H9 (cell line): ENCODE data around the gene PHC3. TPM values are rescaled to one million over a fixed set of nuclear protein-coding genes. Genes with fewer than 3 reads are reported as not detected.

Experiments used
- DNase-seq: peaks from one replicate; pipeline ENCODE4 v3.0.0-alpha.2; 2017
- H2AFZ ChIP-seq: one replicate; pipeline ENCODE4 v1.6.1; 2013; ENCODE audit warnings: mild to moderate bottlenecking, low read length, control low read depth, moderate library complexity
- H2AK5ac ChIP-seq: 2 replicates; pipeline ENCODE4 v1.6.1; 2013; ENCODE audit warnings: low read length, control low read depth, mixed read lengths; ENCODE audit not compliant: insufficient read length
- H2BK120ac ChIP-seq: one replicate; pipeline ENCODE4 v1.6.1; 2013; ENCODE audit warnings: low read depth, mild to moderate bottlenecking, low read length, control low read depth, inconsistent platforms; ENCODE audit not compliant: poor library complexity, severe bottlenecking
- H2BK12ac ChIP-seq: 2 replicates; pipeline ENCODE4 v1.6.1; 2013; ENCODE audit warnings: low read length, control low read depth, mixed read lengths, low read depth; ENCODE audit not compliant: insufficient read length
- H2BK15ac ChIP-seq: 2 replicates; pipeline ENCODE4 v1.6.1; 2013; ENCODE audit warnings: low read depth, low read length, control low read depth
- H2BK20ac ChIP-seq: one replicate; pipeline ENCODE4 v1.6.1; 2013; ENCODE audit warnings: low read depth, mild to moderate bottlenecking, low read length, control low read depth, inconsistent platforms; ENCODE audit not compliant: poor library complexity, severe bottlenecking
- H2BK5ac ChIP-seq: 2 replicates; pipeline ENCODE4 v1.6.1; 2013; ENCODE audit warnings: low read length, control low read depth, mixed read lengths; ENCODE audit not compliant: insufficient read length
- H3K14ac ChIP-seq: 2 replicates; pipeline ENCODE4 v1.6.1; 2013; ENCODE audit warnings: low read length, control low read depth; ENCODE audit not compliant: insufficient read depth
- H3K18ac ChIP-seq: 2 replicates; pipeline ENCODE4 v1.6.1; 2013; ENCODE audit warnings: low read depth, mild to moderate bottlenecking, mixed read lengths, low read length, control low read depth; ENCODE audit not compliant: insufficient read length
- H3K23ac ChIP-seq: 2 replicates; pipeline ENCODE4 v1.6.1; 2013; ENCODE audit warnings: low read length, control low read depth, mixed read lengths, low read depth; ENCODE audit not compliant: insufficient read length
- H3K23me2 ChIP-seq: 2 replicates; pipeline ENCODE4 v1.6.1; 2013; ENCODE audit warnings: low read depth, mild to moderate bottlenecking, mixed read lengths, low read length, control low read depth; ENCODE audit not compliant: insufficient read length, poor library complexity, severe bottlenecking
- H3K27ac ChIP-seq: 2 replicates; pipeline ENCODE4 v1.5.1; 2013; ENCODE audit warnings: low read length, control low read depth, mixed read lengths, low read depth; ENCODE audit not compliant: insufficient read length
- H3K27me3 ChIP-seq: 2 replicates; pipeline ENCODE4 v1.6.1; 2013; ENCODE audit warnings: low read length, control low read depth, inconsistent platforms; ENCODE audit not compliant: insufficient read depth
- H3K4ac ChIP-seq: 2 replicates; pipeline ENCODE4 v1.6.1; 2013; ENCODE audit warnings: low read depth, mild to moderate bottlenecking, control low read depth, inconsistent platforms, low read length, moderate library complexity
- H3K4me1 ChIP-seq: 2 replicates; pipeline ENCODE4 v1.6.1; 2013; ENCODE audit warnings: low read length, control low read depth, inconsistent platforms; ENCODE audit not compliant: insufficient read depth
- H3K4me2 ChIP-seq: 2 replicates; pipeline ENCODE4 v1.6.1; 2013; ENCODE audit warnings: low read length, control low read depth, mixed read lengths; ENCODE audit not compliant: insufficient read length, insufficient read depth
- H3K56ac ChIP-seq: 2 replicates; pipeline ENCODE4 v1.6.1; 2013; ENCODE audit warnings: low read depth, mild to moderate bottlenecking, mixed read lengths, low read length, control low read depth; ENCODE audit not compliant: insufficient read length
- H3K79me1 ChIP-seq: 2 replicates; pipeline ENCODE4 v1.6.1; 2013; ENCODE audit warnings: low read depth, mild to moderate bottlenecking, moderate library complexity, low read length, control low read depth, inconsistent platforms; ENCODE audit not compliant: insufficient read depth, poor library complexity, severe bottlenecking
- H3K79me2 ChIP-seq: 2 replicates; pipeline ENCODE4 v1.6.1; 2013; ENCODE audit warnings: low read length, control low read depth, inconsistent platforms; ENCODE audit not compliant: insufficient read depth
- H3K9ac ChIP-seq: 2 replicates; pipeline ENCODE4 v1.6.1; 2013; ENCODE audit warnings: low read length, control low read depth, mixed read lengths; ENCODE audit not compliant: insufficient read length; ENCODE audit errors: extremely low read depth
- H3K9me3 ChIP-seq: one replicate; pipeline ENCODE4 v1.6.1; 2013; ENCODE audit warnings: low read depth, low read length, inconsistent platforms; ENCODE audit not compliant: control insufficient read depth
- H3T11ph ChIP-seq: one replicate; pipeline ENCODE4 v1.6.1; 2013; ENCODE audit warnings: mild to moderate bottlenecking, low read length, control low read depth, inconsistent platforms
- H4K20me1 ChIP-seq: one replicate; pipeline ENCODE4 v1.6.1; 2013; ENCODE audit not compliant: control insufficient read depth, insufficient read length, insufficient read depth
- H4K5ac ChIP-seq: 2 replicates; pipeline ENCODE4 v1.6.1; 2013; ENCODE audit warnings: low read depth, mild to moderate bottlenecking, mixed read lengths, low read length, control low read depth; ENCODE audit not compliant: insufficient read length
- H4K8ac ChIP-seq: replicated peaks from 2 replicates; pipeline ENCODE4 v1.6.1; 2013; ENCODE audit warnings: low read length, control low read depth, mixed read lengths, low read depth; ENCODE audit not compliant: insufficient read length
- H4K91ac ChIP-seq: 2 replicates; pipeline ENCODE4 v1.6.1; 2013; ENCODE audit warnings: low read depth, mild to moderate bottlenecking, moderate library complexity, mixed read lengths, low read length, control low read depth; ENCODE audit not compliant: insufficient read length
- H3K27ac Mint-ChIP-seq, 3 experiments: 2 replicates in 2 of 3; 3 replicates in 1 of 3; pipeline ENCODE4 v1.8.0; 2020 to 2021; ENCODE audit warnings: mixed read lengths in 3 of 3, mild to moderate bottlenecking in 1 of 3, moderate library complexity in 1 of 3
- H3K27me3 Mint-ChIP-seq: 2 replicates; pipeline ENCODE4 v1.8.0; 2021; ENCODE audit warnings: low read depth, mild to moderate bottlenecking, moderate library complexity, mixed read lengths
- H3K36me3 Mint-ChIP-seq, 3 experiments: 2 replicates in 2 of 3; 3 replicates in 1 of 3; pipeline ENCODE4 v1.8.0; 2020 to 2021; ENCODE audit warnings: low read depth in 3 of 3, mixed read lengths in 3 of 3; ENCODE audit not compliant: insufficient read depth in 1 of 3
- H3K4me1 Mint-ChIP-seq, 2 experiments: 2 replicates each; pipeline ENCODE4 v1.8.0; 2020; ENCODE audit warnings: mixed read lengths in 2 of 2
- H3K4me3 Mint-ChIP-seq, 2 experiments: 2 replicates in 1 of 2; 3 replicates in 1 of 2; pipeline ENCODE4 v1.8.0; 2020 to 2021; ENCODE audit warnings: mild to moderate bottlenecking in 2 of 2, mixed read lengths in 2 of 2, moderate library complexity in 1 of 2
- H3K9me3 Mint-ChIP-seq, 2 experiments: 2 replicates in 1 of 2; 3 replicates in 1 of 2; pipeline ENCODE4 v1.8.0; 2020; ENCODE audit warnings: mild to moderate bottlenecking in 2 of 2, mixed read lengths in 2 of 2, moderate library complexity in 1 of 2
- WGBS: extraction: QIAGEN DNeasy Blood & Tissue Kit; methylation state at CpG from one replicate; pipeline ENCODE4 v1.1.7; 2013; ENCODE audit warnings: missing lambda C conversion rate, low lambda C conversion rate, mixed read lengths; ENCODE audit not compliant: insufficient read length; ENCODE audit errors: extremely low coverage; 5-methylcytosine and 5-hydroxymethylcytosine counted together
- total RNA-seq: library from RNA; stranded (reverse); gene quantifications from 2 replicates; pipeline ENCODE4 v1.2.1, GENCODE V29; 2021
- TF ChIP-seq, protein P1 (sequence below): fragments of 200-600 bp; sonication (generic); conservative IDR thresholded peaks from 3 replicates; pipeline ENCODE4 v1.8.0; 2021; ENCODE audit warnings: antibody characterized with exemption, mild to moderate bottlenecking

The PHC3 gene
- total RNA-seq, 1 experiment from 2014 or later: 26.4 TPM

DNA sequence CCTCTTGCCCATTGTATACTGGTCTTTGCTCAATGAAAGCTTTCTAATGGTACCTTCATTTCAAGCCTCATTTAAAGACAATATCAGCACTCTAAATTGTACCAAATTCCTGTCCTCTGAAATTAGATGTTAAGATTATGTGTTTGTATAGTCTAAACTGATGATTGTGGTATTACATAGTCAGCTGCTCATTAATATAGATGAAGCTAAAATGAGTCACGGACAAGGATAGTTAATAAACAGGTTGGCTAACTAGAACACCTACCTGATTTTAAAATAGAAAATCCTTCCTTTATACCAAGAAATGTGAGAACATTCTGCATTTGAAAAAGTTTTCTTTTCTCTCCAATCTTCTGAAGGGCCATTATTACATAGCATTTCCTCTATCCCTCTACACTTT lies 43.6 kb upstream of the PHC3 start:
- Histone ChIP-seq H3K23ac (no peak overlapping the region), H3K4me1 (peaks cover 2% of the 10 kb centered on the region; the same call in 1 of the 2 replicates), H4K91ac (no peak overlapping the region), H3K14ac (no peak overlapping the region), H3K79me2 (peaks cover 32% of the 10 kb centered on the region; the same call in 1 of the 2 replicates), H3K4ac (no peak overlapping the region), H2BK120ac (no peak overlapping the region), H3K18ac (no peak overlapping the region), H3K9me3 (no peaks in the 10 kb centered on the region), H2AK5ac (no peak overlapping the region), H3T11ph (no peak overlapping the region), H3K23me2 (peaks cover 6% of the 10 kb centered on the region), H2AFZ (no peak overlapping the region), H2BK20ac (no peak overlapping the region), H4K8ac (no peak overlapping the region), H4K5ac (no peak overlapping the region), H4K20me1 (no peaks in the 10 kb centered on the region), H3K4me2 (no peak overlapping the region), H2BK12ac (no peak overlapping the region), H2BK15ac (no peak overlapping the region), H3K9ac (no peak overlapping the region), H3K56ac (no peak overlapping the region), H3K27me3 (no peaks in the 10 kb centered on the region), H3K27ac (no peak overlapping the region), H2BK5ac (no peak overlapping the region), H3K79me1 (no peaks in the 10 kb centered on the region)
- TF ChIP-seq, protein P1, sequence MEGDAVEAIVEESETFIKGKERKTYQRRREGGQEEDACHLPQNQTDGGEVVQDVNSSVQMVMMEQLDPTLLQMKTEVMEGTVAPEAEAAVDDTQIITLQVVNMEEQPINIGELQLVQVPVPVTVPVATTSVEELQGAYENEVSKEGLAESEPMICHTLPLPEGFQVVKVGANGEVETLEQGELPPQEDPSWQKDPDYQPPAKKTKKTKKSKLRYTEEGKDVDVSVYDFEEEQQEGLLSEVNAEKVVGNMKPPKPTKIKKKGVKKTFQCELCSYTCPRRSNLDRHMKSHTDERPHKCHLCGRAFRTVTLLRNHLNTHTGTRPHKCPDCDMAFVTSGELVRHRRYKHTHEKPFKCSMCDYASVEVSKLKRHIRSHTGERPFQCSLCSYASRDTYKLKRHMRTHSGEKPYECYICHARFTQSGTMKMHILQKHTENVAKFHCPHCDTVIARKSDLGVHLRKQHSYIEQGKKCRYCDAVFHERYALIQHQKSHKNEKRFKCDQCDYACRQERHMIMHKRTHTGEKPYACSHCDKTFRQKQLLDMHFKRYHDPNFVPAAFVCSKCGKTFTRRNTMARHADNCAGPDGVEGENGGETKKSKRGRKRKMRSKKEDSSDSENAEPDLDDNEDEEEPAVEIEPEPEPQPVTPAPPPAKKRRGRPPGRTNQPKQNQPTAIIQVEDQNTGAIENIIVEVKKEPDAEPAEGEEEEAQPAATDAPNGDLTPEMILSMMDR: no peak
- H3K4me1 Mint-ChIP-seq: peaks cover 36 to 40% of the 10 kb centered on the region in 2 experiments
- WGBS: no CpG with 5 or more reads among the region's 1 CpG
- H3K36me3 Mint-ChIP-seq: peaks cover 0 to 6% (median 2%) of the 10 kb centered on the region in 3 experiments; a peak in 4 of 7 replicates
- H3K27me3 Mint-ChIP-seq: no peaks in the 10 kb centered on the region
- DNase-seq: no peak
- no peaks in the 10 kb centered on the region for H3K9me3 Mint-ChIP-seq
- H3K27ac Mint-ChIP-seq: no peak overlapping the region; a peak in 1 of 7 replicates
- peak overlapping the region in 1 of 2 experiments; percentile 95; a peak in 4 of 5 replicates for H3K4me3 Mint-ChIP-seq
